ENCODE data around the gene TMBIM1. TPM values are rescaled to one million over a fixed set of nuclear protein-coding genes. Genes with fewer than 3 reads are reported as not detected.
A peak's percentile ranks its signal among the peaks of the same experiment; 100 is the strongest.

Gene TMBIM1
- total RNA-seq, 2 donors from 2014 or later, result 273 to 375 TPM

GRCh38 chr2:218271487-218271797 is 20.9 kb downstream of the TMBIM1 start:
- intact Hi-C loops (cut with DNase I), result no loop called here
- H3K4me3 ChIP-seq, result peak overlapping the region; percentile 81
- peak; percentile 71 for DNase-seq
- peaks cover 24% of the 10 kb centered on the region for H3K4me1 ChIP-seq
- peak overlapping the region; percentile 82 for H3K27ac ChIP-seq
- no peaks in the 10 kb centered on the region for H3K27me3 ChIP-seq
- H3K36me3 ChIP-seq, result peaks cover 17% of the 10 kb centered on the region
- H3K9ac ChIP-seq (ENCODE audit: low read depth in 2 of 2, low read length in 2 of 2), result peak overlapping the region; percentile 68 to 95
- H3K9me3 ChIP-seq, result no peaks in the 10 kb centered on the region
- TF ChIP-seq CTCF (IDR thresholded peaks at IDR 0.05), result no peak

- Histone ChIP-seq H3K27me3 (no peaks in the 10 kb centered on the region), H3K36me3 (peaks cover 13% of the 10 kb centered on the region), H3K4me1 (peaks cover 24% of the 10 kb centered on the region), H3K9ac (ENCODE audit: low read depth in 2 of 2, low read length in 2 of 2) (peak overlapping the region; percentile 68 to 95), H3K27ac (peak overlapping the region; percentile 82), H3K9me3 (no peaks in the 10 kb centered on the region), H3K4me3 (peak overlapping the region; percentile 81)
- TF ChIP-seq CTCF (IDR thresholded peaks at IDR 0.05), result no peak
- intact Hi-C loops (cut with DNase I), result no loop called here
- DNase-seq, result no peak
These were observed 21.4 kb downstream of the TMBIM1 start for GRCh38 chr2:218270721-218271486.

- intact Hi-C loops (cut with DNase I), result no loop called here
These were observed 22.2 kb downstream of the TMBIM1 start, which contains the start of the genes AAMP and PNKD for GRCh38 chr2:218269900-218270720. AAMP (minus strand) TSS chr2:218270137; CDS start chr2:218270086, 51 bp downstream. PNKD (plus strand) TSS chr2:218270519; CDS start chr2:218270536, 17 bp downstream.

GRCh38 chr2:218267259-218267658 is 25.0 kb downstream of the TMBIM1 start:
- no peak for DNase-seq
- H3K36me3 ChIP-seq, result no peaks in the 10 kb centered on the region

More at GRCh38 chr2:218269900-218270720, 22.2 kb downstream of the TMBIM1 start, which contains the start of the genes AAMP and PNKD:
- H3K9ac ChIP-seq (ENCODE audit: low read depth in 2 of 2, low read length in 2 of 2), result peak within 1 kb of the TSS; percentile 91 to 95
- peak within 1 kb of the TSS; percentile 82 for H3K27ac ChIP-seq
- peaks cover 23% of the 10 kb centered on the region for H3K4me1 ChIP-seq
- H3K4me3 ChIP-seq, result peak within 1 kb of the TSS; percentile 81
- DNase-seq, result peak; percentile 100
- peak; percentile 20 for TF ChIP-seq CTCF (IDR thresholded peaks at IDR 0.05)
- H3K36me3 ChIP-seq, result peaks cover 5% of the 10 kb centered on the region
- no peaks in the 10 kb centered on the region for H3K27me3 ChIP-seq
- H3K9me3 ChIP-seq, result no peaks in the 10 kb centered on the region

More at GRCh38 chr2:218267259-218267658, 25.0 kb downstream of the TMBIM1 start:
- Histone ChIP-seq H3K27me3 (no peaks in the 10 kb centered on the region), H3K27ac (no peak overlapping the region), H3K4me1 (peaks cover 24% of the 10 kb centered on the region), H3K4me3 (no peak overlapping the region), H3K9me3 (no peaks in the 10 kb centered on the region), H3K9ac (ENCODE audit: low read depth in 2 of 2, low read length in 2 of 2) (no peak overlapping the region)
- intact Hi-C loops (cut with DNase I), result no loop called here
- TF ChIP-seq CTCF (IDR thresholded peaks at IDR 0.05), result no peak
